ENCODE data around the gene ARF5. TPM values are rescaled to one million over a fixed set of nuclear protein-coding genes. Genes with fewer than 3 reads are reported as not detected.
"Not testable (repeated sequence)": the region's sequence is repeated elsewhere in the genome, so short reads cannot be mapped to it uniquely, and the experiment has no call there.

ARF5 gene
- total RNA-seq, result 100 to 1,000 TPM; 107 to 110 TPM

- POLR2A ChIA-PET, result interaction anchor here (0.5 kb wide), 1 partner anchor 194 kb away, joined by 6 read pairs; no protein-coding TSS in a partner anchor
- CTCF ChIA-PET, result no interaction called here
These were observed at the start of gene ARF5 for GRCh38 chr7:127588019-127588696. TSS of gene ARF5 (plus strand) at chr7:127588411. CDS start at chr7:127588499, 88 bp downstream.

- POLR2A ChIA-PET, result no interaction called here
These were observed 49.1 kb upstream of the ARF5 start for GRCh38 chr7:127539116-127539515.

GRCh38 chr7:127540461-127540860 is 47.8 kb upstream of the ARF5 start:
- CTCF ChIA-PET, POLR2A ChIA-PET: not testable (repeated sequence)

More at GRCh38 chr7:127539116-127539515, 49.1 kb upstream of the ARF5 start:
- CTCF ChIA-PET, result no interaction called here

- CTCF ChIA-PET, result no interaction called here
- POLR2A ChIA-PET, result no interaction called here
These were observed 46.7 kb upstream of the ARF5 start for GRCh38 chr7:127541548-127541947.

- ChIA-PET POLR2A (no interaction called here), CTCF (no interaction called here)
These were observed 41.9 kb upstream of the ARF5 start for GRCh38 chr7:127546313-127546712.

GRCh38 chr7:127550247-127550646 is 38.0 kb upstream of the ARF5 start:
- ChIA-PET POLR2A (no interaction called here), CTCF (no interaction called here)

GRCh38 chr7:127551941-127552340 is 36.3 kb upstream of the ARF5 start:
- ChIA-PET POLR2A (no interaction called here), CTCF (no interaction called here)

GRCh38 chr7:127556404-127556803 is 31.8 kb upstream of the ARF5 start:
- CTCF ChIA-PET, result no interaction called here
- POLR2A ChIA-PET, result interaction anchor here (0.5 kb wide), 1 partner anchor 643 kb away, joined by 4 read pairs; no protein-coding TSS in a partner anchor

- CTCF ChIA-PET, result no interaction called here
- POLR2A ChIA-PET, result no interaction called here
These were observed 30.4 kb upstream of the ARF5 start for GRCh38 chr7:127557803-127558202.

GRCh38 chr7:127566242-127566641 is 22.0 kb upstream of the ARF5 start:
- ChIA-PET POLR2A (no interaction called here), CTCF (no interaction called here)

- POLR2A ChIA-PET, CTCF ChIA-PET: not testable (repeated sequence)
These were observed 20.2 kb upstream of the ARF5 start for GRCh38 chr7:127568034-127568433.

GRCh38 chr7:127571741-127572505 is 16.3 kb upstream of the ARF5 start:
- CTCF ChIA-PET, result interaction anchor here (0.9 kb wide), 1 partner anchor 12 kb away, joined by 3 read pairs; no protein-coding TSS in a partner anchor

GRCh38 chr7:127578036-127578684 is 10.1 kb upstream of the ARF5 start:
- ChIA-PET POLR2A (no interaction called here), CTCF (no interaction called here)

More at GRCh38 chr7:127571741-127572505, 16.3 kb upstream of the ARF5 start:
- POLR2A ChIA-PET, result no interaction called here

- POLR2A ChIA-PET, result no interaction called here
- CTCF ChIA-PET, result no interaction called here
These were observed 9.4 kb upstream of the ARF5 start for GRCh38 chr7:127578711-127579275.

- CTCF ChIA-PET, result interaction anchor here (0.6 kb wide), 1 partner anchor 46 kb away, joined by 4 read pairs; no protein-coding TSS in a partner anchor
- POLR2A ChIA-PET, result no interaction called here
These were observed 7.6 kb upstream of the ARF5 start for GRCh38 chr7:127580612-127581011.

GRCh38 chr7:127581716-127582115 is 6.5 kb upstream of the ARF5 start:
- ChIA-PET CTCF (no interaction called here), POLR2A (no interaction called here)

- POLR2A ChIA-PET, result no interaction called here
- CTCF ChIA-PET, result no interaction called here
These were observed 5.8 kb upstream of the ARF5 start for GRCh38 chr7:127582361-127582760.

- ChIA-PET POLR2A (interaction anchor here (0.6 kb wide), 1 partner anchor 577 kb away, joined by 3 read pairs; no protein-coding TSS in a partner anchor), CTCF (interaction anchor here (0.9 kb wide), 1 partner anchor 12 kb away, joined by 3 read pairs; no protein-coding TSS in a partner anchor)
These were observed 3.6 kb upstream of the ARF5 start for GRCh38 chr7:127584648-127585043.

GRCh38 chr7:127585044-127585953 is 2.9 kb upstream of the ARF5 start, which contains the start of gene GCC1:
TSS of gene GCC1 (minus strand) at chr7:127585596. CDS start at chr7:127585182, 414 bp downstream.
- POLR2A ChIA-PET, result no interaction called here
- CTCF ChIA-PET, result no interaction called here

Data from activated CD8-positive, alpha-beta memory T cell treated with anti-CD3 and anti-CD28 coated beads for 36 hours (primary cell).